B cell (primary cell): ENCODE measurements around the gene CRISPLD2. TPM values are rescaled to one million over a fixed set of nuclear protein-coding genes. Genes with fewer than 3 reads are reported as not detected.

ENCODE experiments used
- ATAC-seq: fragments of 200-7000 bp; cut with Tn5 transposase; one replicate; pipeline ENCODE4 v1.10.0; 2021; ENCODE audit warnings: low read depth, mild to moderate bottlenecking, moderate number of reproducible peaks, moderate library complexity
- CTCF ChIA-PET: fragments of 350-600 bp; sonication (Branson Sonifier 250); formaldehyde crosslinking; loops from one replicate; lab custom pipeline; 2021; ENCODE audit warnings: antibody characterized with exemption, inconsistent platforms; lab: Charles Lee
- POLR2A ChIA-PET: fragments of 350-600 bp; sonication (Branson Sonifier 250); formaldehyde crosslinking; loops from one replicate; lab custom pipeline; 2021; ENCODE audit warnings: antibody characterized with exemption; lab: Charles Lee
- DNase-seq: peaks from one replicate; pipeline ENCODE4 v3.0.0; 2013
- H2AFZ ChIP-seq: 2 replicates; pipeline ENCODE4 v1.6.1; 2012; ENCODE audit warnings: mild to moderate bottlenecking, low read depth, low read length; ENCODE audit not compliant: insufficient read depth, poor library complexity, severe bottlenecking
- H3K27ac ChIP-seq, 2 donors: 1 replicate in 1 of 2; 2 replicates in 1 of 2; pipeline ENCODE4 v1.5.1; 2012 to 2013; ENCODE audit warnings: low read length in 2 of 2, mild to moderate bottlenecking in 2 of 2, moderate library complexity in 1 of 2
- H3K27me3 ChIP-seq, 4 experiments: fragments of 200-600 bp in 1 of 4; sonication (generic) in 1 of 4; replicated peaks in 1 of 4; 1 replicate in 2 of 4; 2 replicates in 2 of 4; pipeline versions ENCODE4 v1.6.1 to v1.7.0; 2013 to 2016; ENCODE audit warnings: low read length in 3 of 4, mild to moderate bottlenecking in 2 of 4, mixed read lengths in 1 of 4, moderate library complexity in 1 of 4; ENCODE audit not compliant: insufficient read depth in 4 of 4, control insufficient read depth in 3 of 4; ENCODE audit errors: control extremely low read depth in 1 of 4
- H3K36me3 ChIP-seq, 2 experiments: replicated peaks in 1 of 2; 1 replicate in 1 of 2; 2 replicates in 1 of 2; pipeline versions ENCODE4 v1.6.1 to v1.7.1; 2013; ENCODE audit warnings: low read length in 1 of 2; ENCODE audit not compliant: insufficient read depth in 2 of 2, control insufficient read depth in 1 of 2; ENCODE audit errors: control extremely low read depth in 1 of 2, extremely low read depth in 1 of 2
- H3K4me1 ChIP-seq, 2 donors: fragments of 200-600 bp in 1 of 2; sonication (generic) in 1 of 2; 1 replicate in 1 of 2; 2 replicates in 1 of 2; pipeline versions ENCODE4 v1.5.1 to v1.6.1; 2013 to 2017; ENCODE audit warnings: low read length in 2 of 2; ENCODE audit not compliant: control insufficient read depth in 2 of 2, insufficient read depth in 2 of 2
- H3K4me2 ChIP-seq: replicated peaks from 2 replicates; pipeline ENCODE3; 2012; ENCODE audit warnings: mild to moderate bottlenecking, low read depth, low read length; ENCODE audit not compliant: poor library complexity, severe bottlenecking
- H3K4me3 ChIP-seq, 5 experiments: fragments of 200-600 bp in 1 of 5; sonication (generic) in 1 of 5; 1 replicate in 3 of 5; 2 replicates in 2 of 5; pipeline versions ENCODE4 v1.5.1 to v1.7.0; 2011 to 2016; ENCODE audit warnings: low read length in 4 of 5, mild to moderate bottlenecking in 4 of 5, low read depth in 2 of 5, control low read depth in 1 of 5, moderate library complexity in 1 of 5; ENCODE audit not compliant: insufficient read depth in 1 of 5; ENCODE audit errors: control extremely low read depth in 1 of 5, extremely low read depth in 1 of 5
- H3K79me2 ChIP-seq: fragments of 200-600 bp; sonication (generic); one replicate; pipeline ENCODE4 v1.6.0; 2016; ENCODE audit warnings: low read length; ENCODE audit not compliant: control insufficient read depth, insufficient read depth
- H3K9ac ChIP-seq: fragments of 200-600 bp; sonication (generic); 2 replicates; pipeline ENCODE4 v1.6.1; 2017; ENCODE audit warnings: mild to moderate bottlenecking, low read length, moderate library complexity
- H3K9me3 ChIP-seq, 3 donors: one replicate each; pipeline versions ENCODE4 v1.6.1 to v1.7.1; 2013; ENCODE audit warnings: low read length in 2 of 3; ENCODE audit not compliant: control insufficient read depth in 2 of 3, insufficient read depth in 1 of 3; ENCODE audit errors: control extremely low read depth in 1 of 3
- H4K20me1 ChIP-seq: 2 replicates; pipeline ENCODE4 v1.6.0; 2012; ENCODE audit warnings: mild to moderate bottlenecking, low read length; ENCODE audit not compliant: insufficient read depth, control insufficient read depth, poor library complexity, severe bottlenecking
- H3K27ac Mint-ChIP-seq: one replicate; pipeline ENCODE4 v1.8.0; 2021; ENCODE audit warnings: mixed read lengths
- H3K27me3 Mint-ChIP-seq: one replicate; pipeline ENCODE4 v1.8.0; 2021; ENCODE audit warnings: mixed read lengths
- H3K4me1 Mint-ChIP-seq: one replicate; pipeline ENCODE4 v1.8.0; 2021; ENCODE audit warnings: mixed read lengths
- H3K4me3 Mint-ChIP-seq: one replicate; pipeline ENCODE4 v1.8.0; 2021; ENCODE audit warnings: mixed read lengths
- H3K9me3 Mint-ChIP-seq: one replicate; pipeline ENCODE4 v1.8.0; 2022; ENCODE audit warnings: mixed read lengths; ENCODE audit not compliant: insufficient read depth
- EZH2 ChIP-seq: IDR thresholded peaks from 2 replicates; pipeline ENCODE4 v1.6.1; 2012; ENCODE audit warnings: borderline replicate concordance, low read depth, mild to moderate bottlenecking, moderate library complexity, low read length; ENCODE audit not compliant: insufficient read depth, poor library complexity, severe bottlenecking
- WGBS: methylation state at CpG from one replicate; pipeline ENCODE4 v1.1.5; 2013; ENCODE audit warnings: missing lambda C conversion rate; ENCODE audit not compliant: insufficient coverage; 5-methylcytosine and 5-hydroxymethylcytosine counted together
- intact Hi-C: fragments of 100-400 bp; cut with micrococcal nuclease; formaldehyde crosslinking; loops from one replicate; pipeline ENCODE4 v1.10.0; 2022
- polyA plus RNA-seq: library from polyadenylated mRNA; depleted of rRNA; stranded (reverse); fragments of >200 nt; gene quantifications from 2 replicates; pipeline ENCODE4 v1.2.3, GENCODE V29; 2012
- total RNA-seq, 2 donors: library from RNA; stranded (reverse); fragments of 120-200 nt in 1 of 2; gene quantifications; 1 replicate in 1 of 2; 2 replicates in 1 of 2; pipeline versions ENCODE4 v1.2.3 to v1.2.4, GENCODE V29; 2013 to 2022
- TF ChIP-seq, protein P1 (sequence below): fragments of 200-600 bp; IDR thresholded peaks from one replicate; pipeline ENCODE4 v1.8.0; 2022; ENCODE audit warnings: antibody characterized with exemption, mild to moderate bottlenecking

CRISPLD2 gene
- total and polyA plus RNA-seq, 2 donors (not counting 1 experiment from before 2014, with no cell fraction given) = 0.25 to 0.37 TPM

DNA sequence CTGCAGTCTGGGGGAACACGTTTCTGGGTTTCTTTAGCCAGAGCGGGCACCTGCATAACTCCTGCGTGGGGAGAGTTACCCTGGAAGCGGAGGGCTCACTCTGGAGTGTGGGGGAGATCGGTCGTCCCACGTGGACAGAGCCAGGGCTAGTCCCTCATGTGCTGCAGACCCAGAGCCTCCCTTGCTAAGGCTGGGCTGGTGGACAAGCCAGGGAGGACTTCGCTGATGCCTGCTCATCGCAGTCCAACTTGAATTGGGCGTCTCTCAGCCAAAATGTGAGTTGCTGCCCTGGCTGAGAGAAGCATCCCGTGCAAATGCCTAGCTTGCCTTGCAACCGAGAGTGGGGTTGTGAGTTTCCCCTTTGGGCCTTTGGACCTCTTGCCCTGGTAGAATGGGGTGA, 986 bp downstream of the CRISPLD2 start:
- H3K4me1 Mint-ChIP-seq = peaks cover 8% of the 10 kb centered on the region
- no peaks in the 10 kb centered on the region for H3K36me3 ChIP-seq
- H3K27me3 ChIP-seq = peaks cover 0 to 41% (median 15%) of the 10 kb centered on the region in 4 experiments
- no peaks in the 10 kb centered on the region for H4K20me1 ChIP-seq
- H2AFZ ChIP-seq = no peak overlapping the region
- DNase-seq = no peak
- H3K4me1 ChIP-seq = peaks cover 11 to 13% of the 10 kb centered on the region in 2 donors
- peak overlapping the region; percentile 74 for H3K4me2 ChIP-seq
- ATAC-seq = no peak
- ChIA-PET POLR2A (no interaction called here), CTCF (no interaction called here)
- 85% methylated on average over 12 of the region's 12 CpGs for WGBS
- no peak for TF ChIP-seq EZH2
- TF ChIP-seq, protein P1, sequence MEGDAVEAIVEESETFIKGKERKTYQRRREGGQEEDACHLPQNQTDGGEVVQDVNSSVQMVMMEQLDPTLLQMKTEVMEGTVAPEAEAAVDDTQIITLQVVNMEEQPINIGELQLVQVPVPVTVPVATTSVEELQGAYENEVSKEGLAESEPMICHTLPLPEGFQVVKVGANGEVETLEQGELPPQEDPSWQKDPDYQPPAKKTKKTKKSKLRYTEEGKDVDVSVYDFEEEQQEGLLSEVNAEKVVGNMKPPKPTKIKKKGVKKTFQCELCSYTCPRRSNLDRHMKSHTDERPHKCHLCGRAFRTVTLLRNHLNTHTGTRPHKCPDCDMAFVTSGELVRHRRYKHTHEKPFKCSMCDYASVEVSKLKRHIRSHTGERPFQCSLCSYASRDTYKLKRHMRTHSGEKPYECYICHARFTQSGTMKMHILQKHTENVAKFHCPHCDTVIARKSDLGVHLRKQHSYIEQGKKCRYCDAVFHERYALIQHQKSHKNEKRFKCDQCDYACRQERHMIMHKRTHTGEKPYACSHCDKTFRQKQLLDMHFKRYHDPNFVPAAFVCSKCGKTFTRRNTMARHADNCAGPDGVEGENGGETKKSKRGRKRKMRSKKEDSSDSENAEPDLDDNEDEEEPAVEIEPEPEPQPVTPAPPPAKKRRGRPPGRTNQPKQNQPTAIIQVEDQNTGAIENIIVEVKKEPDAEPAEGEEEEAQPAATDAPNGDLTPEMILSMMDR = no peak
- no peak overlapping the region for H3K27ac ChIP-seq
- peak overlapping the region in 1 of 5 experiments; percentile 74 for H3K4me3 ChIP-seq
- H3K9me3 ChIP-seq = peaks cover 0 to 3% (median 0%) of the 10 kb centered on the region in 3 donors
- peak overlapping the region; percentile 69 for H3K4me3 Mint-ChIP-seq
- H3K9ac ChIP-seq = no peak overlapping the region
- intact Hi-C loops = no loop called here
- H3K27ac Mint-ChIP-seq = no peak overlapping the region
- no peaks in the 10 kb centered on the region for H3K9me3 Mint-ChIP-seq
- H3K79me2 ChIP-seq = no peaks in the 10 kb centered on the region
- H3K27me3 Mint-ChIP-seq = peaks cover 55% of the 10 kb centered on the region

DNA sequence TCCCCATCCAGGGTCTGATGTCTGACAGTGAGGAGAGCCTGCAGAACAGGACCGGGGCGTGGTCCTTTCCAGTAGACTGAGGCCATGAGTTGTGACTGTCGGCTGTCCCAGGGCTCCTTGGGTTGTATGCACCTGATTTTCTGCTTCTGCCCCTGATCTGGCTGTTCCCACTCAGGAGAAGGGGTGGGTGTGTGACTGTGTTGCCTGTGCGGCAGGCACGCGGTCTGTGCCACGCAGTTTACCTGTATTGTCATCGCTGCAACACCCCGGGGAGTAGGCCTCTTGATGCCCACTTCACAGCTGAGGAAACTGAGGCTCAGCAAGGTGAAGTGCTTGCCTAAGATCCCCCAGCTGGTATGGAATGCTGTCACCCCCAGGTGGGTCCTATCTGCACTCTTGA, 1.4 kb downstream of the CRISPLD2 start:
- H3K4me1 ChIP-seq = peaks cover 11 to 13% of the 10 kb centered on the region in 2 donors
- peaks cover 55% of the 10 kb centered on the region for H3K27me3 Mint-ChIP-seq
- no peak overlapping the region for H3K27ac ChIP-seq
- peaks cover 0 to 41% (median 15%) of the 10 kb centered on the region in 4 experiments for H3K27me3 ChIP-seq
- no peak overlapping the region for H3K4me3 Mint-ChIP-seq
- peaks cover 8% of the 10 kb centered on the region for H3K4me1 Mint-ChIP-seq
- no peaks in the 10 kb centered on the region for H3K36me3 ChIP-seq
- no peak overlapping the region for H2AFZ ChIP-seq
- no peak overlapping the region for H3K9ac ChIP-seq
- DNase-seq (no peak), ATAC-seq (no peak)
- TF ChIP-seq EZH2 = no peak
- TF ChIP-seq, protein P1 = no peak
- H4K20me1 ChIP-seq = no peaks in the 10 kb centered on the region
- peaks cover 0 to 3% (median 0%) of the 10 kb centered on the region in 3 donors for H3K9me3 ChIP-seq
- CTCF ChIA-PET = no interaction called here
- H3K4me3 ChIP-seq = no peak overlapping the region
- POLR2A ChIA-PET = no interaction called here
- no peak overlapping the region for H3K27ac Mint-ChIP-seq
- 94% methylated on average over 9 of the region's 9 CpGs for WGBS
- no peaks in the 10 kb centered on the region for H3K9me3 Mint-ChIP-seq
- intact Hi-C loops = no loop called here
- no peaks in the 10 kb centered on the region for H3K79me2 ChIP-seq
- no peak overlapping the region for H3K4me2 ChIP-seq
